Astrocyte (in vitro differentiated cells and primary cell): ENCODE results near the gene LMO7. TPM values are rescaled to one million over a fixed set of nuclear protein-coding genes. Genes with fewer than 3 reads are reported as not detected.

ENCODE experiments used
- DNase-seq: peaks from one replicate; pipeline ENCODE4 v3.0.0-alpha.2; 2010; ENCODE audit warnings: low read depth
- FAIRE-seq: peaks from 2 replicates; lab custom pipeline; 2011; peaks lifted over from hg19 to GRCh38; lab: Jason Lieb, UNC
- H2AFZ ChIP-seq: 2 replicates; pipeline ENCODE4 v1.6.0; 2012; ENCODE audit warnings: low read depth, low read length, inconsistent platforms
- H3K27ac ChIP-seq: 2 replicates; pipeline ENCODE4 v1.5.1; 2011; ENCODE audit warnings: low read depth, low read length, inconsistent platforms
- H3K27me3 ChIP-seq: 2 replicates; pipeline ENCODE4 v1.6.0; 2011; ENCODE audit warnings: low read length, inconsistent platforms; ENCODE audit not compliant: insufficient read depth
- H3K36me3 ChIP-seq: 2 replicates; pipeline ENCODE4 v1.5.1; 2011; ENCODE audit warnings: low read length, inconsistent platforms; ENCODE audit not compliant: insufficient read depth
- H3K4me1 ChIP-seq: 2 replicates; pipeline ENCODE4 v1.5.1; 2011; ENCODE audit warnings: low read length, inconsistent platforms; ENCODE audit not compliant: insufficient read depth
- H3K4me2 ChIP-seq: 2 replicates; pipeline ENCODE4 v1.6.0; 2012; ENCODE audit warnings: low read length, inconsistent platforms
- H3K4me3 ChIP-seq: 2 replicates; pipeline ENCODE4 v1.5.1; 2011; ENCODE audit warnings: low read depth, mild to moderate bottlenecking, low read length, inconsistent platforms; ENCODE audit not compliant: insufficient read depth
- H3K79me2 ChIP-seq: 2 replicates; pipeline ENCODE4 v1.6.0; 2012; ENCODE audit warnings: mild to moderate bottlenecking, low read length, inconsistent platforms; ENCODE audit not compliant: insufficient read depth
- H3K9ac ChIP-seq: 2 replicates; pipeline ENCODE4 v1.6.0; 2012; ENCODE audit warnings: mild to moderate bottlenecking, low read length, inconsistent platforms
- H3K9me3 ChIP-seq: 2 replicates; pipeline ENCODE4 v1.5.1; 2012; ENCODE audit warnings: low read depth, mild to moderate bottlenecking, low read length, inconsistent platforms; ENCODE audit not compliant: insufficient read depth
- H4K20me1 ChIP-seq: 2 replicates; pipeline ENCODE4 v1.6.0; 2012; ENCODE audit warnings: low read length, inconsistent platforms; ENCODE audit not compliant: insufficient read depth
- H3K27ac Mint-ChIP-seq: one replicate; pipeline ENCODE4 v1.8.0; 2021; ENCODE audit warnings: mild to moderate bottlenecking, mixed read lengths; ENCODE audit not compliant: unreplicated experiment
- H3K27me3 Mint-ChIP-seq: one replicate; pipeline ENCODE4 v1.8.0; 2021; ENCODE audit warnings: low read depth, mixed read lengths; ENCODE audit not compliant: unreplicated experiment
- H3K36me3 Mint-ChIP-seq: one replicate; pipeline ENCODE4 v1.8.0; 2021; ENCODE audit warnings: low read depth, mixed read lengths; ENCODE audit not compliant: unreplicated experiment
- H3K4me1 Mint-ChIP-seq: one replicate; pipeline ENCODE4 v1.8.0; 2021; ENCODE audit warnings: low read depth, mixed read lengths; ENCODE audit not compliant: unreplicated experiment
- H3K4me3 Mint-ChIP-seq: one replicate; pipeline ENCODE4 v1.8.0; 2021; ENCODE audit warnings: mild to moderate bottlenecking, moderate library complexity, mixed read lengths; ENCODE audit not compliant: unreplicated experiment
- H3K9me3 Mint-ChIP-seq: one replicate; pipeline ENCODE4 v1.8.0; 2021; ENCODE audit warnings: mild to moderate bottlenecking, mixed read lengths; ENCODE audit not compliant: unreplicated experiment
- CTCF ChIP-seq: IDR thresholded peaks from 2 replicates; pipeline ENCODE4 v1.5.1; 2011; ENCODE audit warnings: low read depth, mild to moderate bottlenecking, inconsistent platforms, low read length, moderate library complexity; ENCODE audit not compliant: insufficient read depth
- EZH2 ChIP-seq: IDR thresholded peaks from 2 replicates; pipeline ENCODE4 v1.6.1; 2012; ENCODE audit warnings: mild to moderate bottlenecking, low read length, inconsistent platforms; ENCODE audit not compliant: insufficient read depth
- total RNA-seq: library from RNA; stranded (reverse); gene quantifications from 2 replicates; pipeline ENCODE4 v1.2.1, GENCODE V29; 2021

Gene LMO7
- total RNA-seq, 1 donor from 2014 or later: 52.2 TPM

DNA sequence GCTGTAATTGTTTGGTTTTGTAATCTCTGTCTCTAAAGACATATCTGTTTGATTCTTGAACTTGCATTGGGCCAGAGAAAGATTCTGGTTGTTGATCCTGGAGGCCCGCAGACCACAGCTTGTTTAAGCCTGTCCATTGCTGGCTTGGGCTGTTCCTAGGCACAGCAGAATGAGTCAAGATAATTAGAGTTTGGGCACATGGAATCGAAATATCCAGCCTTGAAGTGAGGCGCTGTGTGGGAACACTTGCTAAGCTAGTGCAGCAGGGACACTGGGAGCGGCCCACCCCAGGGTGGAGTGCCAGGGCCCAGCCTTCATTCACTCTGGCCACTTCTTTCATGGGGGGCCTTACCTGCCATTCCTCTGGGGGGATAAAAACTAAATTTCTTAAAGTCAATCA is 219.7 kb downstream of the LMO7 start:
- TF ChIP-seq EZH2: no peak
- no peak for TF ChIP-seq CTCF
- no peaks in the 10 kb centered on the region for H3K9me3 ChIP-seq
- H3K36me3 ChIP-seq: peaks cover 63% of the 10 kb centered on the region
- H3K4me2 ChIP-seq: no peak overlapping the region
- H2AFZ ChIP-seq: no peak overlapping the region
- no peak for FAIRE-seq
- Mint-ChIP-seq H3K9me3 (no peaks in the 10 kb centered on the region), H3K4me3 (no peak overlapping the region), H3K36me3 (peaks cover 21% of the 10 kb centered on the region), H3K27ac (no peak overlapping the region), H3K27me3 (no peaks in the 10 kb centered on the region), H3K4me1 (no peaks in the 10 kb centered on the region)
- no peak overlapping the region for H3K9ac ChIP-seq
- H3K4me1 ChIP-seq: no peaks in the 10 kb centered on the region
- H3K4me3 ChIP-seq: no peak overlapping the region
- H3K27me3 ChIP-seq: no peaks in the 10 kb centered on the region
- peaks cover 18% of the 10 kb centered on the region for H4K20me1 ChIP-seq
- no peak overlapping the region for H3K27ac ChIP-seq
- DNase-seq: no peak
- no peaks in the 10 kb centered on the region for H3K79me2 ChIP-seq

- H3K4me1 Mint-ChIP-seq: peaks cover 4% of the 10 kb centered on the region
- no peaks in the 10 kb centered on the region for H3K9me3 Mint-ChIP-seq
- no peak overlapping the region for H3K27ac Mint-ChIP-seq
- H3K36me3 Mint-ChIP-seq: peaks cover 23% of the 10 kb centered on the region
- no peak overlapping the region for H3K4me3 Mint-ChIP-seq
- Histone ChIP-seq H3K4me2 (no peak overlapping the region), H4K20me1 (peaks cover 18% of the 10 kb centered on the region), H3K9me3 (no peaks in the 10 kb centered on the region), H2AFZ (no peak overlapping the region), H3K27ac (no peak overlapping the region), H3K9ac (no peak overlapping the region), H3K27me3 (no peaks in the 10 kb centered on the region), H3K4me3 (no peak overlapping the region), H3K79me2 (no peaks in the 10 kb centered on the region), H3K36me3 (peaks cover 53% of the 10 kb centered on the region), H3K4me1 (peaks cover 2% of the 10 kb centered on the region)
- no peaks in the 10 kb centered on the region for H3K27me3 Mint-ChIP-seq
- DNase-seq (no peak), FAIRE-seq (no peak)
- no peak for TF ChIP-seq CTCF
- TF ChIP-seq EZH2: no peak
Observed at GRCh38 chr13:75857291-75857690, 221.2 kb downstream of the LMO7 start.

GRCh38 chr13:75860935-75861334 is 224.8 kb downstream of the LMO7 start:
- Mint-ChIP-seq H3K4me3 (no peak overlapping the region), H3K27me3 (no peaks in the 10 kb centered on the region), H3K9me3 (peaks cover 4% of the 10 kb centered on the region), H3K27ac (no peak overlapping the region), H3K4me1 (peaks cover 4% of the 10 kb centered on the region), H3K36me3 (peaks cover 10% of the 10 kb centered on the region)
- Histone ChIP-seq H3K36me3 (peaks cover 27% of the 10 kb centered on the region), H3K9me3 (no peaks in the 10 kb centered on the region), H3K9ac (no peak overlapping the region), H2AFZ (no peak overlapping the region), H3K27me3 (no peaks in the 10 kb centered on the region), H4K20me1 (peaks cover 12% of the 10 kb centered on the region), H3K79me2 (no peaks in the 10 kb centered on the region), H3K4me2 (no peak overlapping the region), H3K4me1 (peaks cover 10% of the 10 kb centered on the region), H3K27ac (no peak overlapping the region), H3K4me3 (no peak overlapping the region)
- no peak for TF ChIP-seq CTCF
- no peak for TF ChIP-seq EZH2
- no peak for FAIRE-seq
- DNase-seq: no peak
